HuH-7 (cell line): Measurements from ENCODE around the gene SPX.

Source experiments
- DNase-seq: peaks from one replicate; pipeline ENCODE4 v3.0.0; 2011; ENCODE audit warnings: low spot score

SPX gene

DNA sequence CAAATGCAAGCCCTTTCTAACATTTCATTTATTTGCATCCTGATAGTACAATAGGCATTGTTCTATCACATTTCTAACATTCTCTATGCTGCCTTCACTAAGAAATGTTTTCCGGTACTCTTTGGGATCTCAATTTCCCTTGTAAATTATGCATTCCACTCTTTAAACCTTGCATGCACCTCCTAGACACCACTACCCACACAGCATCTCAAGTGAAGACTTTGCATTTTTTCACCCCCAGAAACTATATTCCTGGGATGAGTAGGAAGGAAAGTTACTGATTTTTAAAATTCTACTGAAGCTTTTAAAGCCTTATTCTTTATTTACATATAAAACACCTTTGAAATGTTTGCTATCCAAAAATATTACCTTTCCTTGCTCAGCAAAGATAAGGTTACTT, 51.4 kb downstream of the SPX start:
- DNase-seq, result no peak

DNA sequence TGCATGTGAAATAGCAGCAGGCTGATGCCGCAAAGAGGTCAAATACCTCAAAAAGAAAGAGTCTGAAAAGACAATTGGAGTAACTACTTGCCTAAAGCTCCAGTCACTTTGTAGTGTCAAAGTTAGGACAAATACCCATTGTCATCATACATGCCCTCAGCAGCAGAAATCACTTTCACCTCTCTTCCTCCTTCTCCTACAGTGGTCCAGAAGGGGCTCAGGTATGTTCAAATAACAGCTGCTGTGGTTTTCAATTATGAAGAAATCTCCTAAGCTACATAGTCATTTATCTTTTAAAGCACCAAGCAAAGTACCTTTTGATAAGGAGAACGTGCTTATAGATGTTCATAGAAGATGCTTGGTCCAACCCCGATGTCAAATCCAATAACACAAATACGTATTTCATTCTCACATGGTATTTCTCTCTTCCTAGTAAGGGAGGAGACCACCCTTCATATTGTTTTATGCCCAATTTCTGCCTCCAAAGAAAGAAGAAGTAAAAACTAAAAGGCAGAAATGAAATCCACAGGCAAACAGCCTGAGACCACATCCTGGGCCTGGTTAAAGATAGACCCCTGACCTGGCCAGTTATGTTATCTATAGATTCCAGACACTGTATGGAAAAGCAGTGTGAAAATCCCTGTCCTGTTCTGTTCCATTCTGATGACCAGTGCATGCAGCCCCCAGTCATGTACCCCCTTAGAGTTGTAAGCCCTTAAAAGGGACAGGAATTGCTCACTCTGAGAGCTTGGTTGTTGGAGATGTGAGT, 54.8 kb downstream of the SPX start:
- no peak for DNase-seq
